ENCODE data around the gene FMR1. TPM values are rescaled to one million over a fixed set of nuclear protein-coding genes. Genes with fewer than 3 reads are reported as not detected.

The FMR1 gene
- total and polyA plus RNA-seq, 12 donors = 10.0 to 30.2 (median 27.2) TPM

DNA sequence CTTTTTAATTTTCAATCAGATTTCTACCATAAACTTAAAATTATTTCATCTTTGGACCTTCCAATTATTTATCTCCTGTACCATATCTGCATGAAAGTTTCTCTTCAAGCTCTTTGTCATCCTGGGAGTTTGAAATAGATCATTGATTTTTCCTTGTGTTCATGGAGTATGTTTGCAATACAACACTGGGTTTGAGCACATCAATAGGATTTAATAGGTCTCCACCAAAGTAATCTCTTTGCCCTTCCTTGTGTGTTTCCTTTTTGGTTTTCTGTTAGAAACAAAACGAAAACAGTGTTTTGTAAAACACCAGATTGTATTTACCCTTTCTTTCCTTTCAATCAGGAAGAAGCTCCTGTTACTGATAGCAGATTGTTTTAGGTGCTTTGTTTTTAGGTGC, 11.9 kb downstream of the FMR1 start:
- peaks cover 0 to 16% (median 5%) of the 10 kb centered on the region in 9 donors for H3K4me1 ChIP-seq

DNA sequence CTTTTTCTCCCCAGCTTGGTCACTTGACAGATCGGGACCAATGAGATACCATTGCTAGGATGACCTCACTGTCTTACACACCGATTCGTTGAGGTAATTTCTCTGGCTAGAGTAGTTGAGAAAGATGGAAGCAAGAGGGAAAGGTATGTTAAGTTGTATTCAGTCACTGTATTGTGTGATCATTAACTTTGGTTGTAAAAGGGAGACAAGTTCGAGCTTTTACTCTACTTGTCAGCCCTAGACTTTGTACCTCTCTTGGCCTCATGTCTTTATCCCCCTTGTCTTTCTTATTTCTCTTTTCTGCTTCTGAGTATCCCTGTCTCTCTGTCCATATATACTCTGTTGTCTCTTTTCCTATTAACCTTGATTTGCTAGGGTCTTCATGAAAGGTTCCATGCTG, 15.5 kb downstream of the FMR1 start:
- ATAC-seq = no peak
- no peaks in the 10 kb centered on the region for H3K27me3 ChIP-seq
- 100% methylated on average over 4 of the region's 4 CpGs for WGBS, 2 donors
- H3K4me1 ChIP-seq = peaks cover 0 to 7% (median 0%) of the 10 kb centered on the region in 9 donors
- H3K4me3 ChIP-seq = no peak overlapping the region
- intact Hi-C loops (cut with DNase I) = no loop called here
- H3K36me3 ChIP-seq = peaks cover 0 to 51% (median 0%) of the 10 kb centered on the region in 9 donors
- no peak overlapping the region for H3K27ac ChIP-seq
- no peak for DNase-seq
- no peaks in the 10 kb centered on the region for H3K9me3 ChIP-seq
- TF ChIP-seq, protein P1, sequence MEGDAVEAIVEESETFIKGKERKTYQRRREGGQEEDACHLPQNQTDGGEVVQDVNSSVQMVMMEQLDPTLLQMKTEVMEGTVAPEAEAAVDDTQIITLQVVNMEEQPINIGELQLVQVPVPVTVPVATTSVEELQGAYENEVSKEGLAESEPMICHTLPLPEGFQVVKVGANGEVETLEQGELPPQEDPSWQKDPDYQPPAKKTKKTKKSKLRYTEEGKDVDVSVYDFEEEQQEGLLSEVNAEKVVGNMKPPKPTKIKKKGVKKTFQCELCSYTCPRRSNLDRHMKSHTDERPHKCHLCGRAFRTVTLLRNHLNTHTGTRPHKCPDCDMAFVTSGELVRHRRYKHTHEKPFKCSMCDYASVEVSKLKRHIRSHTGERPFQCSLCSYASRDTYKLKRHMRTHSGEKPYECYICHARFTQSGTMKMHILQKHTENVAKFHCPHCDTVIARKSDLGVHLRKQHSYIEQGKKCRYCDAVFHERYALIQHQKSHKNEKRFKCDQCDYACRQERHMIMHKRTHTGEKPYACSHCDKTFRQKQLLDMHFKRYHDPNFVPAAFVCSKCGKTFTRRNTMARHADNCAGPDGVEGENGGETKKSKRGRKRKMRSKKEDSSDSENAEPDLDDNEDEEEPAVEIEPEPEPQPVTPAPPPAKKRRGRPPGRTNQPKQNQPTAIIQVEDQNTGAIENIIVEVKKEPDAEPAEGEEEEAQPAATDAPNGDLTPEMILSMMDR (IDR thresholded peaks at IDR 0.05) = no peak

More for the DNA sequence above, 11.9 kb downstream of the FMR1 start:
- TF ChIP-seq, protein P1 (IDR thresholded peaks at IDR 0.05) = no peak
- DNase-seq = no peak
- WGBS, 2 donors = 41 to 79% methylated on average over 1 of the region's 1 CpG
- H3K36me3 ChIP-seq = peaks cover 0 to 20% (median 0%) of the 10 kb centered on the region in 9 donors
- no peak for ATAC-seq
- H3K9me3 ChIP-seq = no peaks in the 10 kb centered on the region
- no peak overlapping the region for H3K27ac ChIP-seq
- no peak overlapping the region for H3K4me3 ChIP-seq
- H3K27me3 ChIP-seq = no peaks in the 10 kb centered on the region
- intact Hi-C loops (cut with DNase I) = no loop called here

GRCh38 chrX:147933815-147934214, 22.1 kb downstream of the FMR1 start:
- 89 to 100% methylated on average over 1 of the region's 1 CpG for WGBS, 2 donors
- Histone ChIP-seq H3K4me1 (no peaks in the 10 kb centered on the region), H3K9me3 (no peaks in the 10 kb centered on the region), H3K27me3 (no peaks in the 10 kb centered on the region), H3K27ac (no peak overlapping the region), H3K36me3 (peaks cover 0 to 100% (median 7%) of the 10 kb centered on the region in 9 donors), H3K4me3 (no peak overlapping the region)
- intact Hi-C loops (cut with DNase I) = no loop called here
- TF ChIP-seq, protein P1 (IDR thresholded peaks at IDR 0.05) = no peak
- DNase-seq (no peak), ATAC-seq (no peak)

DNA sequence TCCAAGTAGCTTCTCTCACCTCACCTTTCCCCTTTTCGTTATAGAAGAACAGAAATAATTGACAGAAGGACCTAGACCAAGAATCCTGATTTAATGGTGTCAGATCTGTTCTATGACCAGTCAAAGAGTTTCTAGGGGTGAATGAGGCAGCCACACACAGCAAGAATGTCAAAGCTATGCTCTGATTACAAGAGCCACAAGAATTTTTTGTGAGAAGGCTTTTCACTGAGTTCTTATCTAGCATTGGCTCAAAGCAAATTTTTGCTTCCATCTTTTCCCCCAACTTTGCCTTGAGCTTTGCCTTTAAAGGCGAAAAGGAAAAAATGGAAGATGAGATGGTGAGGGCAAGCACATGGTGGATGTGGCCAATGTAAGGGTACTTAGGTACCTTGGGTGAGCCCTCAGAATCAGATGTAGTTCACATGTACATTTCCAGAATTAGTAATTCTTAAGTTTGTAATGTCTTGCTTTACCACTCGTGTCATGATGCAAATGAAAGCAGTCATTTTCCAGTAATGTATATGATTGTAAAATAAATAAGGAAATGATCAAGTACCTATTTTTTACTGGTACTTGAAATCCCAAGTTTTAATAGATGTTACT, 23.5 kb downstream of the FMR1 start:
- Histone ChIP-seq H3K4me1 (no peaks in the 10 kb centered on the region), H3K36me3 (peaks cover 0 to 96% (median 7%) of the 10 kb centered on the region in 9 donors), H3K27ac (no peak overlapping the region), H3K4me3 (no peak overlapping the region), H3K27me3 (no peaks in the 10 kb centered on the region), H3K9me3 (no peaks in the 10 kb centered on the region)
- intact Hi-C loops (cut with DNase I) = no loop called here
- ATAC-seq (no peak), DNase-seq (no peak)
- TF ChIP-seq, protein P1 (IDR thresholded peaks at IDR 0.05) = no peak
- 94 to 95% methylated on average over 3 of the region's 3 CpGs for WGBS, 2 donors

Measured in heart right ventricle (tissue), 16 donors.